D341Med (cell line): Measurements from ENCODE around the gene MAEL.
"Not testable (repeated sequence)": the region's sequence is repeated elsewhere in the genome, so short reads cannot be mapped to it uniquely, and the experiment has no call there.

Experiments
- DNase-seq: peaks from one replicate; pipeline ENCODE4 v3.0.0; 2012; ENCODE audit warnings: low spot score

Gene MAEL

DNA sequence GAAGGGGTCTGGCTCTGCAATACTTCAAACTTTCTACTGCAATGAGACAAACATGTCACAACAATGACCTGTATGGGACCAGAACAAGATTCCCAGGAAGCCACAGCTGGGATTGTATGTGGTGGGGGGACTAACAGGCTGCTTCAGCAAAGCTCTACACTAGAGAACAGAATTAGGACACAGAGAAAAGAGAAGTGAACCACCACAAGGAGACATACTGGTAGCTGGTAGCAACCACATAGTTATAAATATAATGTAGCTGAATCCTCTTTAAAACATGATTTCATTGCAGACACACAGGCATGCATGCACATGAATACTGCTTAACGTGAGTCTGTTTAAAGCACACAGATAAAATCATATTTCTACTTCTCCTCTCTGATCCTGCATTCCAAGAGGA, 10.3 kb upstream of the MAEL start:
- no peak for DNase-seq

DNA sequence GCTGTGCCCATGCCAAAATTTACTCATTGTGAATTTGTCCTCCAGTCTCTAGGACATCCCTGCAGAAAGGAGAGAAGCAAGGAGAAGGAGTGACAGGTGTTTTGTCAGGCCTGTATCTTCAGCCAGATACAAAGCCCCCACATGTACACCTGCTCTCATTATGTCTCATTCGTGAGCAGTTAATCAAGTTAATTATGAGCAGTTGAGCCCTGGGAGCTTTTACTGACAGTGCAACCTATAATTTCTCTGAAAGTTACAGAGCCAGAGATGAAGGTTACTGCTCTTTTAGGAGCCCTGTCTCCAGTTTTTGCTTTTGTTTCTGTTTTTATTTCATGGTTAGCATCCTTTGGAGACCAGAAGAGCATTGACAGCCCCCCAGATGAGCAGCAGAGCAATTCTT, 8.7 kb upstream of the MAEL start:
- DNase-seq: no peak

DNA sequence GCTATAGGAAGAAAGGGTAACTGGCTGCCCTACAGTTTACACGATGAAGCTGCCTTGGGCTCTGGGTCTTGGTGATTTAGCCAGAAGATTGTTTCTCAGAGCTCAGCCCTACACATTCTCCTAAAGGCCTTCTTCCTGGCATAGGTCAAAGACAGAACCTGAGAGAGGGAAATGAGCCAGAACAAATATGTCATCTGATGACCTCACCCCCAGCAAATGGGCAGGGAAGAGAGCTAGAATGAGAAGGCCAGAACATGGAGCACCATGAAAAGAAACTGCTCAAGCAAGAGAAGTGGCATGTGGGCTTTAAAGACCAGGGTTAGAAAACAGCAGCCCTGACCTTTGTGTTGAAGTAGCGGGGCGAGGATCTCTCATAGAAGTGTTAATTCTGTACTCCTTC, 8.3 kb upstream of the MAEL start:
- DNase-seq: no peak

DNA sequence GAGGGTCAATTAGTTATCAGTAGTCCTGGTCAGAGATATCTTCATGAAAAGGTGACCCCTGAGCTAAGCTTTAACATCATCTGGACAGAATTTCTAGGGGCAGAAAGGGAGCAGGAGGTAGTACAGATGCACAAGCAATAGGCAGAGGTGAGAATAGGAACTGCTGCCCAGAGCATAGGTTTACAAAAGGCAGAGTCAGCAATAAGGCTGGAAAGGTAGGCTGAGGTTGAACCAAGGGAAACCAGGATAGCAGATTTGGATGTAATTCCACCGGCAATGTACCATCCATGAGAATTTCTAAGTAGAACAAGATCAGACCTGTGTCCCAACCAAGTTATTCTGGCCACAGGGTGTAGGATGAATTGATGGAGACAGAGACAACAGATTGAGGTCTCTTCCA, 7.5 kb upstream of the MAEL start:
- DNase-seq: no peak

DNA sequence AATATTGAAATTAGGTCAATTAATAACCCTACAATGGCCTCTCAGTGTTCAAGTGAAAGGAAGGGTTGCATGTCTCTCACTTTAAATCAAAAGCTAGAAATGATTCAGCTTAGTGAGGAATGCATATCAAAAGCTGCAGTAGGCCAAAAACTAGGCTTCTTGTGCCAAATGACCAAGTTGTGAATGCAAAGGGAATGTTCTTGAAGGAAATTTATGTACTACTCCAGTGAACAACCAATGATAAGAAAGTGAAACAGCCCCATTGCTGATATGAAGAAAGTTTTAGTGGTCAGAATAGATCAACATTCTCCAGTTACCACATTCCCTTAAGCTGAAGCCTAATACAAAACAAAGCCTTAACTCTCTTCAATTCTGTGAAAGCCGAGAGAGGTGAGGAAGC, 10.0 kb downstream of the MAEL start:
- no peak for DNase-seq

DNA sequence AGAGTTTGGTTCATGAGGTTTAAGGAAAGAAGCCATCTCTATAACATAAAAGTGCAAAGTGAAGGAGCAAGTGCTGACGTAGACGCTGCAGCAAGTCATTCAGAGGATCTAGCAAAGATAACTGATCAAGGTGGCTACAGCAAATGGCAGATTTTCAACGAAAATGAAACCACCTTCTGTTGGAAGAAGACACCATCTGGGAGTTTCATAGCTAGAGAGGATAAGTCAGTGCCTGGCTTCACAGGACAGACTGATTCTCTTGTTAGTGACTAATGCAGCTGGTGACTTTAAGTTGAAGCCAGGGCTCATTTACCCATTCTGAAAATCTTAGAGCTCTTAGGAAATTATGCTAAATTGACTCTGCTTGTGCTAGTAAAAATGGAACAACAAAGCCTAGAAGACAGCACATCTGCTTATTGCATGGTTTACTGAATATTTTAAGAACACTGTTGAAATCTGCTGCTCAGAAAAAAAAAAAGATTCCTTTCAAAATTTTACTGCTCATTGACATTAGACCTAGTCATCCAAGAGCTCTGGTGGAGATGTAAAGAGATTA, 10.5 kb downstream of the MAEL start:
- no peak for DNase-seq

DNA sequence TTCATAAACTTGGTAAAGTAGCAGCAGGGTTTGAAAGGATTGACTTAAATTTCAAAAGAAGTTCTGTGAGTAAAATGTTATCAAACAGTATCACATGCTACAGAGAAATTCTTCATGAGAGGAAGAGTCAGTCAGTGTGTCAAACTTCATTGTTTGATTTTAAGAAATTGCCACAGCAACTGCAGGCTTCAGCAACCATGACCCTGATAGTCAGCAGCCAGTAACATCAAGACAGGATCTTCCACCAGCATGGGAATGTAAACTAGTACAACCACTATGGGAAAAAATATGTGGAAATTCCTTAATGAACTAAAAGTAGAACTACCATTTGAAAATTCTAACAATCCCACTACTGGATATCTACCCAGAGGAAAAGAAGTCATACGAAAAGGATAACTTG, 11.5 kb downstream of the MAEL start:
- DNase-seq: no peak

DNA sequence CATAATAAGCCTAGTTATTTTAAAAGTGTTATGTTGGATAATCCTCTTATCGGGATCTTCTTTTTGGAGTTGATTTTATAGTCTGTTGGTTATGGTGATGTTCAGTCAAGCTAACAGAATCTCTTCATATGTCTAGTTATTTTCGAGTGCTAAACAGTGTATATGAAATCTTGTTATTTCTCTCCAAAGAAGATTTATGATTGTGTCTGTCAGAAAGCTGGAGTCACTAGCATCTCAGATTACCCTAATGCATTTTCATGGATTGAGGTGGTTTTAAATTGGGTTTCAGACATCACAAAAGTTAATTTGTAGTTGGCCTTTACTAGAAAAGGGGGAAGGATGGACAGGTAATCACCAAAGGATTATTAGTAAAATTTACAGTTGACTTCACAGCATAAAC, 13.3 kb downstream of the MAEL start:
- DNase-seq: no peak

DNA sequence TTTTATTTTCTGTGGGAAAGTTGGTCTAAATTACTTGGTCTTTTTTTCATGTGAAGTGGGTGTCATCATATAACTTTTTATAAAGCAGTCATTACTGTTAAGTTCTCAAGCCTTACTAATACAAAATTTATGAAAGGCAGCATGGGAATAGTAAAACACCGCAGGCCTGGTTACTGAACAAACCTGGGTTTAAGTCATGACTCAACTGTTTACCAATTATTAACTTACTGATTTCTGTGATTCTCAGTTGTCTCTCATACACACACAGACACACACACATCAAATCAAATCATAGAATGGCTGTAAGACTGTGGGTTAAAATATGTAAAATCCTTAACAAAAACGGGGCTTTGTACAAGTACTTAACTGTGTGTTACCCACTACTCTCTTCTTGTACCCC, 14.6 kb downstream of the MAEL start:
- DNase-seq: no peak

DNA sequence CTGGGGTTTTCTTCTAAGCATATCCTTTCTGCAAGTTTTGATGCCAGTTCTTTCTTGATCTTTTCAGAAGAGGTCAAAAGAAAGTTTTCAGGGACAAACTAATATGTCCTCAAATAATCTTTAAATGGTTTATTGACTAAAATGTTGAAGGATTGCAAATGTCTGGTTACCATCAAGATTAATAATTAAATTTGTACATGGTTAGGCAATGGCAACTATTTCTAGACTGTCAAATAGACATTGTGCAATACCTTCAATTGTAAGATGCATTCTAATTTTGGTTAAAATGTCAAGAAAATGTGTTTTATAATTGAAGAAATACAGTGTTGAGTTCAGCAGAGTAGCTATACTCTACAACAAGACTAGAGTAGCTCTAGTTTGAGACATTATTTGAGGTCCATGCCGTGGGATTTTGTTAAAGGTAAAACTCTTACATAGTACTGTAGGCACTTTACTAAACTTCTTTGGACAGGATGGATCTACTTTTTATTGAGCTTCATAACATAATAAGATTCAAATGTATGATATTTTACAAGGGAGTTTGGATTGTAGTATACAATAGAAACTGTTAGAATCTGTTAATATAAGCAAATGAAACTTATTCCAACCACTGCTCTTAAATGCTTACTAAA, 22.6 kb downstream of the MAEL start:
- DNase-seq: no peak

DNA sequence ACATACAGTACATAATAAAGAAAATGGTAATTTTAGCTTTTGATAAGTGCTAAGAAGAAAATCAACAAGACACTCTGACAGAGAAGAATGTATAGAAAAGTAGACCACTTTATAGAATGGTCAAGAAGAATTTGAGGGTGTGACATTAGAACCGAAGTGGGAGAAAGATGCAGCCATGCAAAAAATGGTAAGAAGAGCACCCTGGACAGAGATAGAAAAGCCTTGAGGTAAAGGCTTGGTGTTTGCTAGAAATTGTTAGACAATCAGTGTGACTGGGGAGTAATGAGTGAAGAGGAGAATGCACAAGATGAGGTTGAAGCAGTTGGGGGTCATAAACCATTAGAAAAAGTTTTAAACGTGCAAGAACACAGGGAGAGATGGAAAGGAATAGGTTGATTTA, 23.5 kb downstream of the MAEL start:
- DNase-seq: no peak

DNA sequence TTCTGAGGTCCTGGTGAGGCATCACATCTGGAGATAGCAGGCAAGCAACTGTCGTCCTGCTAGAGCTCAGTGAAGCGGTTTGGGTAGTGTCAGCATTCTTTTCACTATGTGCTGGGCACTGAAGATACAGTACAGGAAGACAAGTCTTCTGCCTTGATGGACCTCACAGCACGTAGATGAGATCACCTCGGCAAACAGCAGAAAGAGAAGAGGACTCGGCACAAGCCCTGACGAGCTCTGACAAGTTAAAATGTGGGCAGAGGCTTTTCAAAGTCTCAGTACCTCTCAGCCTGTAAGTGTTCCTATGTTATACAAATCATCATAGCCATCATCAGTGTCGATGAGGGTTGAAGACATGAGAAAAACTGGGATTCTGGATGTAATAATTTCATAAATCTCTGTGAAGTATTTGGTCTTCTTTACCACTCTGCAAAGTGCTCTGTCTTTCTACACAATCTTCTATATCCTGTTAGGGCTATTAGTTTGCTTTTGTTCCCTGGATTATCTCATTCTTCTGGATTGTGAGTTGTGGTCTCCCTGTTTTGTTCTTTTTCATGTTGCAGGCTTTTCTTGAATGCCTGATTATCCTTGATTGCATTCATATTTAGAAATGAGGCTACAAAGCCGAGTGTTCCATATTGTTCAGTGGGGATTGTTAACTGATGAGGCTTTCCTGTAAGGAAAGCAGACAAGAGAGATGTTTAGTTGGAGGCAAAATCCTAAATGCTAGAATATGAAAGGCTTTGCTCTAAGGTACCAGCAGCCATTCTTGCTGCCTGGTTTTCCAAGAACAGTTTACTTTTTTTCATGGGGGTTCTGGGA, 24.2 kb downstream of the MAEL start:
- DNase-seq: no peak

DNA sequence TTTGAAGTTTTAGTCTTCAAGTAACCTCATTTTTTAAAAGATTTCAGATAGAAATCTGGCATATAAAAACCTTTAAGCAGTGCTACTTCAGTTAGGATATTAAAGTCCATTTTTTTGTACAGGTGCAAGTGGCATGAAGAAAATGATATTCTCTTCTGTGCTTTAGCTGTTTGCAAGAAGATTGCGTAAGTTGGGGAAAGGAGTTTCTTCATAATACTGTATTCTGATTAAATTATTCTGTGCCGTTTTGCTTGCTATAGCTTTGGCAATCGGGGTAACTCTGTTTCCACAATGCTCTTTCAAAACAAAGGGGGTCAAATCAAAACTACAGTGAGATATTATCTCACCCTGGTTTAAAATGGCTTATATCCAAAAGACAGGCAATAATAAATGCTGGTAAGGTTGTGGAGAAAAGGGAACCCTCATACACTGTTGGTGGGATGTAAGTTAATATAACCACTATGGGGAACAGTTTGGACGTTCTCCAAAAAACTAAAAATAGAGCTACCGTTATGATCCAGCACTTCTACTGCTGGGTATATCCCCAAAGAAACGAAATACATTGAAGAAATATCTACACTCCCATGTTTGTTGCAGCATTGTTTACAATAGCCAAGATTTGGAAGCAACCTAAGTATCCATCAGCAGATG, 27.1 kb downstream of the MAEL start:
- no peak for DNase-seq

DNA sequence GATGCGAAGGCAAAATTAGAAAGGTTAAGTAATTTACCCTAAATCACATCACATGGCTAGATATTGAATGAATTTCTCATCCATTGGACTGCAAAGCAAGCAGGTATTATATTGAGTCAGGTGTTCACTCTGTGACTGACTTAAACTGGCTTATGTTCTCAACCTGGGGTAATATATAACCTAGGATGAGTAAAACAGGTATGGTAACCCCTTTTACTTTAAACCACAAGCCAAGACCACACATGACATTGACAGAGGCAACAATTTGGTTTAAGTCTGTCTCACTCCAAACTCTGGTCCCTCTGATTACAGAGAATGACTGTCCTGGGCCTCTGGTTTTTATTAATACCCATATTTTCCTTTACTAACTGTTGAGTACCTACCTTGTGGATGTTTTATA, 33.3 kb downstream of the MAEL start:
- no peak for DNase-seq

DNA sequence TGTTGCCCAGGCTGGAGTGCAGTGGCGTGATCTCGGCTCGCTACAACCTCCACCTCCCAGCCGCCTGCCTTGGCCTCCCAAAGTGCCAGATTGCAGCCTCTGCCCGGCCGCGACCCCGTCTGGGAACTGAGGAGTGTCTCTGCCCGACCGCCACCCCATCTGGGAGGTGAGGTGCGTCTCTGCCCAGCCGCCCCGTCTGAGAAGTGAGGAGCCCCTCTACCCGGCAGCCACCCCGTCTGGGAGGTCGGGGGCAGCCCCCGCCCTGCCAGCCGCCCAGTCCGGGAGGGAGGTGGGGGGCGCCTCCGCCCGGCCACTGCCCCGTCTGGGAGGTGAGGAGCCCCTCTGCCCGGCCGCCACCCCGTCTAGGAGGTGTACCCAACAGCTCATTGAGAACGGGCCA, 40.5 kb downstream of the MAEL start:
- not testable (repeated sequence) for DNase-seq

DNA sequence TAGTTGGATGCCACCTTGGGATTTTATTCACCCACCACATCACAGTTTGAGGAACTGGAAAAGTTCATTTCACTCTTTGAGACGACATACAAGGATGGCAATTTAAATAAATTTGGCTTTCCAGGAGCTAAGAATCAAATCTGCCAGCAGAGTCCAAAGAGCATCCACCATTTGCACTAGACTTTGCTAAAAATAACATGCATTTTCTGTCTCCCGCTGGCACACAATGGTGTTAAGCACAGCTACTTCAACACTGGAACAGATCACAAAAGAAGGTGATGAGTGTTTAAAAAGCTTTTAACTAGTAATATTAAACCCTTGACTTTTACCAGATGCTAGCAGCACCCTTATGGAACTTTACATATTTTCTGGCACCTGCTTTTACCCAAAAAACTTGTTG, 44.6 kb downstream of the MAEL start:
- no peak for DNase-seq

DNA sequence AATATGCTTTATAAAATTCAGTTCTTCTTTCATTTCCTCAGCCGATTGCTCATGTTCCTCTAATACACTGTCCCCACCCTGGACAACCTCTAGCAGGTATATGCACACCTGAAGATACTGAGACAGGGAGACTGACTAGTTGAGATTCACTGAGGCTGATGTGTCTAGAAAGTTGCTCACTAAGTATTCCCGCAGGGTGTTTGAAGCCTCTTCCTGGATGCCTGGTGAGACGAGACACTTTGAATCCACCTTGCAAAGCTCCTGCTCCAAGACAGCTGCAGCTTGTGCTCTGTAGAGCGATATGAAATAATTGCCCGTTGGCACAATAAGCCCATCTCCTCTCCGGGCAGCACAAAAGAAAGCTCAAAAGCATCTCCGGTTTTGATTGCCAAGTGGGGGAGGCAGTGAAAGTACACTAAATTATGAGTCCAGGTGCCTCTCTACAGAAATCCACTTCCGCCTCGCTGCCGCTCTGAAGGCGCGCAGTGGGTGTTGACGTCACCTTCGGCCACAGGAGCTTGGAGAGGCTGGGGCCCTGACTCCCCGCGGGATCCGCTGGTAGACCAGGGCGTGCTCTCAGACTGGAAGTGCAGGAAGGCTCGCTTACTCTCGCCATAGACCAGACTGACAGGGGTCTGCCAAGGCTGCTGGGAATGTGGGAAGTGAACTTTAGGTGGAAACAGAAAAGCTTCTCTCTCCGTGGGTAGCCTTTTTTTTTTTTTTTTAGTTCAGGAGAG, 54.8 kb downstream of the MAEL start:
- no peak for DNase-seq

DNA sequence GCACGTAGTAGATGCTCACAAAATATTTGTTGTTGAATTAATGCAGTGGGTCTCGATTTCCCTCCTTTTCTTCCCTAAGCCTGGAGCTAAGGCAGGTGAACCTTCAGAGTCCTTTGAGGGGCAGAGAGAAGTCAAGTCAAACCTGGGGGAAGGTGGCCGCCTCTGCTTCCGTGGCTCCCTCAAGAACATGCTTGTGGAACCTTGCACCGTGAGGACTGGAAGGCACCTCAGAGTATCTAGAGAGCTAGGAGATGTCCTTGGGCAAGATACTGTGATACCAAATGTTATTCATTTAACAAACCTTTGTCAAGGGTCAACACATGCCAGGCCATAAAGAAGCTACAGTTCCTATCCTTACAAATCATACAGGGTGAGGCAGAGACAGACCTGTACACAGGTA, 62.8 kb downstream of the MAEL start:
- no peak for DNase-seq

DNA sequence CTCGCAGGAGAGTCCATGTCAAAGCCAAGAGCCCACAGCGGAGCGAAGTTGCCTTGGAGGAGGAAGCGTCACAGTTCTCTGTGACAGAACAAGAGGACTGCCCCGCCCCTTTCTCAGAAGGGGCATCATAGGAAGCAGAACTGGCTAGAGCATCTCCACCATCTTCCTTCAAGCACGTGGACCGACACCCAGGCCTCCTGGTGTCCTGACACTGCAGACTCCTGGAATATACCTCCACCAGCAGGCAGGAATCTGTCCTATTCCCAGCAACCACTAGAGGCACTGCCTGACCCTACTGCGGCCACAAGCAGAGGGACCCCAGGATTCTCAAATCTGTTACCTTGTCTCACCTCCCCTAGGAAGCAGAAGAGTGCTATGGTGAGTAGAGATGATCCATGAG, 63.3 kb downstream of the MAEL start:
- DNase-seq: peak; percentile 65

DNA sequence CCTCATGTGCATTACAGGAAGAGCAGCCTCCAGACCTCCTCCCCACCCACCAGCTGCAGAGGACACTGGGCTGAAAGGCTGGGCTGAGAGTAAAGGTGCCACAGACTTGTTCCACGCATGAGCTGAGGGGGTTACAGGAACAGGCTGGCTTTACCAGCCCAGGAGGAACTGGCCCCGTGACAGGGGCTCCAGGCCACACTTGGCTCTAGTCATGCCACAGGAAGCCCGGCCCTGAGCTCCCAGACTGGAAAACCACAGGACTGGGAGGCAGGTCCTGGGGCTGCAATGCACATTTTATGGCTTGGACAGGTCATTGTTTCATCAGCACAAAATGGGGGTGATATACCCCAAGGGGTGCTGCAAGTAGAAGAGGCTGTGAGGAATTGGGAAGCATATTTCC, 65.5 kb downstream of the MAEL start:
- no peak for DNase-seq

DNA sequence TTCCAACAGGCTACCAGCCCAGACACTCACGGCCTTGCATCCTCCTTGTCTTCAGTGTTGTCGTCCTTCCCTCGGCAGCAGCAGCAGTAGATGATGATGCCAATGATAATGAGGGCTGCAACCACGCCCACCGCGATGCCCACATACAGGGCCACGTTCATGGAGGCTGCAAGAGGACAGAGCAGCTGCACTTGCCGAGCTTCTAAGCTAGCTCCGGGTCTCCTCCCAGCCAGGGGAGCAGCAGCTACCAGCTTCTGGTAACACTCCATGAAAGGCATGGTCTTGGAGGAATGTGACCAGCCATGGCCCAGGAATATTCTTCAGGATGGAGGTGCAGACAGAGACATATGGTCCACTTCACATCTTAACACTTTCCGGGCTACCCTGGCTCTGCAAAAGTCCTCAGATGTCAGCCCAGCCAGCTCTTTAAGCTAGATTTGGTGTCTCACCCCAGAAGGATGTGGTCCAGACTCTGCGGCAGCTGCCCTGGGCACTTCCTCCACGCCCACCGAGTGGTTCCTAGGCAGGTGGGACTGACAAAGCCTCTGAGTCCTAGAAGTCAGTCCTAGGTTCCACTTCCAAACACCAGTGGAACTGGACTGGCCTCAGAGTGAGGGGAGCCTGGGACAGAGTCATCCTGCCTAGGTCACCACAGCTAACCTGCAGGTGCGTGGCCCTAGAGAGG, 66.0 kb downstream of the MAEL start:
- DNase-seq: no peak
